DND-41 (cell line): Measurements from ENCODE around the gene HTRA3.

Experiments used
- EZH2 ChIP-seq: IDR thresholded peaks from 3 replicates; pipeline ENCODE4 v1.6.1; 2012; ENCODE audit warnings: borderline replicate concordance, low read depth, mild to moderate bottlenecking, moderate library complexity, low read length, inconsistent platforms; ENCODE audit not compliant: severe bottlenecking
- TF ChIP-seq, protein P1 (sequence below): IDR thresholded peaks from 2 replicates; pipeline ENCODE4 v1.5.1; 2012; ENCODE audit warnings: borderline replicate concordance, low read length, moderate library complexity, mild to moderate bottlenecking; ENCODE audit not compliant: poor library complexity, severe bottlenecking; ENCODE audit errors: extremely low read depth

DNA sequence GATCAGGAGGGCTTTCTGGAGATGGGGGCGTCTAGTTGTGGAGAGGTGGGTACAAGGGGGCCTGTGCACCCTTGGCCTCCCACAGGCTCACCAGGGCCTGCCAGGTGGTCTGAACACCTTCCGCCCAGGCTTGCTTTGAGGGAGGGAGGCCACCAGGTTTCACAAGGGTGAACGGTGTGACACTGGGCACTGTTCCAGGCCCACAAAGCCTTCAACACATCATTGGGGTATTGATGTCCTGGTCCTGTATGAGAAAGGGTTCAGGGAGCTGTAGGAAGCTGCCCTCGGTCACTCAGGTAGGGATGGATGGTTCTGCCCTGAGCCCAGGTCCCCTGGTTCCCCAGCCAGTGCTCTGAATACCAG lies 6.0 kb downstream of the HTRA3 start:
- TF ChIP-seq, protein P1, sequence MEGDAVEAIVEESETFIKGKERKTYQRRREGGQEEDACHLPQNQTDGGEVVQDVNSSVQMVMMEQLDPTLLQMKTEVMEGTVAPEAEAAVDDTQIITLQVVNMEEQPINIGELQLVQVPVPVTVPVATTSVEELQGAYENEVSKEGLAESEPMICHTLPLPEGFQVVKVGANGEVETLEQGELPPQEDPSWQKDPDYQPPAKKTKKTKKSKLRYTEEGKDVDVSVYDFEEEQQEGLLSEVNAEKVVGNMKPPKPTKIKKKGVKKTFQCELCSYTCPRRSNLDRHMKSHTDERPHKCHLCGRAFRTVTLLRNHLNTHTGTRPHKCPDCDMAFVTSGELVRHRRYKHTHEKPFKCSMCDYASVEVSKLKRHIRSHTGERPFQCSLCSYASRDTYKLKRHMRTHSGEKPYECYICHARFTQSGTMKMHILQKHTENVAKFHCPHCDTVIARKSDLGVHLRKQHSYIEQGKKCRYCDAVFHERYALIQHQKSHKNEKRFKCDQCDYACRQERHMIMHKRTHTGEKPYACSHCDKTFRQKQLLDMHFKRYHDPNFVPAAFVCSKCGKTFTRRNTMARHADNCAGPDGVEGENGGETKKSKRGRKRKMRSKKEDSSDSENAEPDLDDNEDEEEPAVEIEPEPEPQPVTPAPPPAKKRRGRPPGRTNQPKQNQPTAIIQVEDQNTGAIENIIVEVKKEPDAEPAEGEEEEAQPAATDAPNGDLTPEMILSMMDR, result no peak
- no peak for TF ChIP-seq EZH2
